Upper lobe of left lung (tissue), 6 donors: ENCODE results near the gene FPR2. TPM values are rescaled to one million over a fixed set of nuclear protein-coding genes. Genes with fewer than 3 reads are reported as not detected.

Experiments
- ATAC-seq, 2 donors: fragments of 200-7000 bp; cut with Tn5 transposase; one replicate each; pipeline ENCODE4 v1.9.1; 2022; ENCODE audit warnings: mild to moderate bottlenecking in 2 of 2, moderate library complexity in 2 of 2; ENCODE audit not compliant: low FRiP score in 2 of 2
- DNase-seq, 2 donors: peaks; one replicate each; pipeline ENCODE4 v3.0.0-alpha.2; 2019 to 2020
- H3K27ac ChIP-seq, 4 donors: fragments of 200-600 bp; sonication (generic); one replicate each; pipeline ENCODE4 v1.5.1; 2016 to 2019
- H3K27me3 ChIP-seq, 4 donors: fragments of 200-600 bp; sonication (generic); one replicate each; pipeline ENCODE4 v1.5.1; 2017 to 2019
- H3K36me3 ChIP-seq, 4 donors: fragments of 200-600 bp; sonication (generic); one replicate each; pipeline ENCODE4 v1.5.1; 2016 to 2019
- H3K4me1 ChIP-seq, 4 donors: fragments of 200-600 bp; sonication (generic); one replicate each; pipeline ENCODE4 v1.5.1; 2018 to 2019
- H3K4me3 ChIP-seq, 4 donors: fragments of 200-600 bp; sonication (generic); one replicate each; pipeline ENCODE4 v1.5.1; 2017 to 2019; ENCODE audit warnings: mild to moderate bottlenecking in 2 of 4, moderate library complexity in 1 of 4
- H3K9me3 ChIP-seq, 4 donors: fragments of 200-600 bp; sonication (generic); one replicate each; pipeline ENCODE4 v1.5.1; 2018 to 2019
- EP300 ChIP-seq, 4 donors: sonication (generic); formaldehyde crosslinking; IDR thresholded peaks; one replicate each; pipeline ENCODE4 v1.5.1; 2017; ENCODE audit warnings: antibody characterized with exemption in 4 of 4, control low read depth in 2 of 4
- POLR2A ChIP-seq, 4 donors: fragments of 450-650 bp; IDR thresholded peaks; one replicate each; pipeline ENCODE4 v1.5.1; 2016 to 2017; ENCODE audit warnings: antibody characterized with exemption in 4 of 4, mild to moderate bottlenecking in 2 of 4
- POLR2AphosphoS5 ChIP-seq, 2 donors: sonication (generic); formaldehyde crosslinking; IDR thresholded peaks; one replicate each; pipeline ENCODE4 v1.5.1; 2017; ENCODE audit warnings: antibody characterized with exemption in 2 of 2
- WGBS, 2 donors: methylation state at CpG; one replicate each; pipeline ENCODE4 v1.1.5; 2017 to 2018; 5-methylcytosine and 5-hydroxymethylcytosine counted together
- total RNA-seq, 6 donors: library from RNA; depleted of rRNA in 4 of 6; stranded (reverse); fragments of >200 nt in 4 of 6; gene quantifications; one replicate each; pipeline versions ENCODE4 v1.1.0 to v1.2.1, GENCODE V29; 2016 to 2021
- TF ChIP-seq, protein P1 (sequence below), 6 experiments: fragments of 450-650 bp in 4 of 6; fragments of 200-600 bp in 2 of 6; sonication (generic) in 2 of 6; IDR thresholded peaks; one replicate each; pipeline ENCODE4 v1.5.1; 2016 to 2019; ENCODE audit warnings: antibody characterized with exemption in 6 of 6
- donor health status: DM: no; HTN: no; CAD: no; lungs with moderate emphysema.
- donor health status: DM: no; HTN: yes; CAD: no; lungs with severe emphysema.

Gene FPR2, protein sequence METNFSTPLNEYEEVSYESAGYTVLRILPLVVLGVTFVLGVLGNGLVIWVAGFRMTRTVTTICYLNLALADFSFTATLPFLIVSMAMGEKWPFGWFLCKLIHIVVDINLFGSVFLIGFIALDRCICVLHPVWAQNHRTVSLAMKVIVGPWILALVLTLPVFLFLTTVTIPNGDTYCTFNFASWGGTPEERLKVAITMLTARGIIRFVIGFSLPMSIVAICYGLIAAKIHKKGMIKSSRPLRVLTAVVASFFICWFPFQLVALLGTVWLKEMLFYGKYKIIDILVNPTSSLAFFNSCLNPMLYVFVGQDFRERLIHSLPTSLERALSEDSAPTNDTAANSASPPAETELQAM
- 10 to 100 TPM in 3 of 6 donors, 1 to 10 TPM in 3; 4.2 to 52.4 (median 20.5) TPM for total RNA-seq

DNA sequence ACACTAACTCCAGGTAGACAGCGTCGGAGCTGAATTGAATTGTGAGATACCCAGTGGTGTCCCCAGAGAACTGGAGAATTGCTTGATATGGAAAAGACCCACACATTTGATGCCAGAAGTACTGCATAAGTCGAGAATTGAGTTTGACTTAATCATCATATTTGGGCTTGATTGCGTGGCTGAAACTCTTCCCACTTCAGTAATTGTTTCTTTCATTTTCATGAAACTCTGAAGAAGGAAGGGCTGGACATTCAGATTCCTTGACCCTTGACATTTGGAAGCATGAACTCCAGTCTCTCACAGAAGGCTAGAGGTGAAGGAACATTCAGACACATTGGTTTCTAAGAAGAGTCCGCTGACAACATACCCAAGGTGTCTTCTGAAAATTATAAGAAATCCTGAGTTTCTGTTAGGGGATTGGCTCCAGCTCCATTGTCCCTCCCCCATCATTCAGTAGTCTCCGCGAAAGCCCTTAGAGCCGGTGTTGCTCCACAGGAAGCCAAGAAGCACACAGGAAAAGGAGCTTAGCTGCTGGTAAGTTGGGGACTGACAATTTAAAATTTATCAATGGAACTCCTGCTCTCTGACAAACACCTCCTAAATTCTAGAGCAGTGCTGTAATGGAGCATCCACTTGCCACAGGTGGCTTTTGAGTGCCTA is at the start of gene FPR2:
FPR2 (plus strand) TSS at position 484 of the 660 bp plus-strand sequence. CDS start 7,479 bp downstream, outside the sequence.
- Histone ChIP-seq H3K4me3 (peak within 1 kb of the TSS in 1 of 4 donors; percentile 23), H3K36me3 (no peaks in the 10 kb centered on the region), H3K4me1 (no peaks in the 10 kb centered on the region), H3K9me3 (no peaks in the 10 kb centered on the region), H3K27me3 (no peaks in the 10 kb centered on the region), H3K27ac (peak within 1 kb of the TSS; percentile 33 to 67 (median 56))
- WGBS, 2 donors, result 52 to 57% methylated on average over 8 of the region's 8 CpGs
- TF ChIP-seq POLR2A (IDR thresholded peaks at IDR 0.05) (peak in 1 of 4 donors; percentile 30), POLR2AphosphoS5 (IDR thresholded peaks at IDR 0.05) (no peak), EP300 (IDR thresholded peaks at IDR 0.05) (no peak)
- TF ChIP-seq, protein P1, sequence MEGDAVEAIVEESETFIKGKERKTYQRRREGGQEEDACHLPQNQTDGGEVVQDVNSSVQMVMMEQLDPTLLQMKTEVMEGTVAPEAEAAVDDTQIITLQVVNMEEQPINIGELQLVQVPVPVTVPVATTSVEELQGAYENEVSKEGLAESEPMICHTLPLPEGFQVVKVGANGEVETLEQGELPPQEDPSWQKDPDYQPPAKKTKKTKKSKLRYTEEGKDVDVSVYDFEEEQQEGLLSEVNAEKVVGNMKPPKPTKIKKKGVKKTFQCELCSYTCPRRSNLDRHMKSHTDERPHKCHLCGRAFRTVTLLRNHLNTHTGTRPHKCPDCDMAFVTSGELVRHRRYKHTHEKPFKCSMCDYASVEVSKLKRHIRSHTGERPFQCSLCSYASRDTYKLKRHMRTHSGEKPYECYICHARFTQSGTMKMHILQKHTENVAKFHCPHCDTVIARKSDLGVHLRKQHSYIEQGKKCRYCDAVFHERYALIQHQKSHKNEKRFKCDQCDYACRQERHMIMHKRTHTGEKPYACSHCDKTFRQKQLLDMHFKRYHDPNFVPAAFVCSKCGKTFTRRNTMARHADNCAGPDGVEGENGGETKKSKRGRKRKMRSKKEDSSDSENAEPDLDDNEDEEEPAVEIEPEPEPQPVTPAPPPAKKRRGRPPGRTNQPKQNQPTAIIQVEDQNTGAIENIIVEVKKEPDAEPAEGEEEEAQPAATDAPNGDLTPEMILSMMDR (IDR thresholded peaks at IDR 0.05), result no peak
- ATAC-seq (peak in 1 of 2 donors; percentile 54), DNase-seq (peak in 1 of 2 donors; percentile 45)

DNA sequence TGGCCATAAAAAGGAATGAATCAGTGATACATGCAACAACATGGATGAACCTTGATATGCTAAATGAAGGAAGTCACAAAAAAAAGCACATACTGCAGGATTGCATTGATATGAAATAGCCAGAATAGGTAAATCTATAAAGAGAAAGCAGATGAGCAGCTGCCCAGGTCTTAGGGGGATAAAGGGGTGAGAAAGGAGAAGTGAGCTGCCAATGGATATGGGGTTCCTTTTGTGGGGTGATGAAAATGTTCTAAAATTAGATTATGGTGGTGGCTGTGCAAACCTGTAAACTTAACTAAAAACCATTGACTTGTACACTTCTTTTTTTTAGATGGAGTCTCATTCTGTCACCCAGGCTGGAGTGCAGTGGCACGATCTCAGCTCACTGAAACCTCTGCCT is 49.3 kb upstream of the FPR2 start:
- peaks cover 0 to 13% (median 1%) of the 10 kb centered on the region in 4 donors for H3K36me3 ChIP-seq
- H3K27ac ChIP-seq, result no peak overlapping the region
- no peak for TF ChIP-seq EP300 (IDR thresholded peaks at IDR 0.05)
- TF ChIP-seq, protein P1 (IDR thresholded peaks at IDR 0.05), result no peak
- TF ChIP-seq POLR2A (IDR thresholded peaks at IDR 0.05), result no peak
- TF ChIP-seq POLR2AphosphoS5 (IDR thresholded peaks at IDR 0.05), result no peak
- ATAC-seq (no peak), DNase-seq (no peak)
- no peaks in the 10 kb centered on the region for H3K4me1 ChIP-seq
- H3K9me3 ChIP-seq, result no peaks in the 10 kb centered on the region
- 75 to 79% methylated on average over 1 of the region's 1 CpG for WGBS, 2 donors
- H3K27me3 ChIP-seq, result no peaks in the 10 kb centered on the region
- H3K4me3 ChIP-seq, result no peak overlapping the region

DNA sequence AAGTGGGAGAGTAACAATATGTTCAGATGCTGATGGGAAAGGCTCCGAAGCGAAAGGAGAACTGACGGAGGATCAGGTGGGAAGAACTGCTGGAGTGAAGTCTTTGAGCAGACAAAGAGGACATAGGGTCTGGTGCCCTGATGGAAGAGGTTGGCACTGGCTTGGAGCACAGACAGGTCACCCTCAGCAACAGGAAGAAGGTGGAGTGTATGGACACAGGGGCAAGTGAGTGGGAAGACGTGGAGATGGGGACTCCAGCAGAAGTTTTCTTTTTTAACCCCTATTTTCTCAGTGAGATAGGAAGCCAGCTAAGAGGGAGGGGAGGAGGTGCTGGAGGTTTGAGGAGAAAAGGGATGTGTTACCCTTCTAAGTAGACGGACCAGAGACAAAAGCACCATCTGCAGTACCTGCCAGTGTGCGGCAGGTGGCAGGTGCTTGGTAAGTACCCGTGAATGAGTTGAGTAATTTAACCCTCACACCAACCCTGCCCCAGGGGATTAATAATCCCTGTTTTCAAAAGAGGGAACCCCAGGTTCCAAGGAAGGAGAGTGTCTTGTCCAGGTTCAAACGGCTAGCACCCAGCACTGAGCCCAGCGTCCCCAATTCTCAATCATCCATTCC is 48.4 kb upstream of the FPR2 start:
- Histone ChIP-seq H3K4me3 (no peak overlapping the region), H3K36me3 (peaks cover 0 to 4% (median 0%) of the 10 kb centered on the region in 4 donors), H3K27me3 (no peaks in the 10 kb centered on the region), H3K9me3 (no peaks in the 10 kb centered on the region), H3K27ac (no peak overlapping the region), H3K4me1 (no peaks in the 10 kb centered on the region)
- 49 to 50% methylated on average over 9 of the region's 9 CpGs for WGBS, 2 donors
- no peak for ATAC-seq
- DNase-seq, result no peak
- TF ChIP-seq, protein P1 (IDR thresholded peaks at IDR 0.05), result peak in 2 of 6 experiments; percentile 21 to 45
- TF ChIP-seq POLR2AphosphoS5 (IDR thresholded peaks at IDR 0.05), result no peak

DNA sequence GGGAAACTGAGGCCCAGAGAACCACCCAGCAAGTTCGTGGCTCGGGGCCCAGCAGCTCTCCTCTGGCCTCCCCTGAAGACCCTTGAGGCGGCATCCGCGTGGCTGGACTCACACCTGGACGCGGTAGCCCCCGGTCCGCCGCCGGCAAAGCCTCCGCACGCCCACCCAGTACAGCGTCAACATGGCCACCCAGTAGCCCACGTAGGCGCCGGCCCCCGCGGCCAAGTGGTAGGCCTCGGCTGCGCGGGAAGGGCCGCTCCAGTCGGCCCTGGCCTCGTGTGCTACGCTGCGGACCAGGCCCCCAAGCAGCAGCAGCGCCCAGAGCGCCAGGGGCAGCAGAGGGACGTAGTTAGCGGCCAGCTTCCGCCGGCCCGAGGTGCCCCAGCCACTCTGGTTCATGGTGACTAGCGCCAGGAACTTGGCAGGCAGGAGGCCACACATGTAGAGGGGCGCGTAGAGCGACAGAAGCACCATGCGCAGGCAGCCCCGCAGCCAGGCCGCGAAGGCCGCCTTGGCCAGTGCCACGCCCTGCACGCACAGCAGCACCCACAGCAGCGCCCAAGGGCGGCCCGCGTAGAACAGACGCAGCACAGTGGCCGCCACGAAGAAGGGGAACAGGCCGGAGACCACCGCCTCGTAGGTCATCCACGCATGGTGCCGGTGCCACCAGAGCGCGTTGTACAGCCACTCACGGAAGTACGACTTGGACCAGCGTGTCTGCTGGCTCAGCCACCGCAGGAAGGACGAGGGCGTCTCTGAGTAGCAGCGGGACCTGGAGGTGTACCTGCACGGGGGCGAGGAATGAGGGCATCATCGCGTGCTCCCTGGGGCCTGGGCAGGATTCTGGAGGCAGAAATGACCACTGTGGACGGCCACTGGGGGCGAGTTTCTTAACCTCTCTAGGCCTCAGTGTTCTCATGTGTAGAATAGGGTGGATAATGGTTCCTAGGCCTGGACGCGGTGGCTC is 47.4 kb upstream of the FPR2 start:
- Histone ChIP-seq H3K36me3 (no peaks in the 10 kb centered on the region), H3K9me3 (no peaks in the 10 kb centered on the region), H3K27me3 (peaks cover 0 to under 1% (median 0%) of the 10 kb centered on the region in 4 donors), H3K4me3 (no peak overlapping the region), H3K27ac (no peak overlapping the region), H3K4me1 (no peaks in the 10 kb centered on the region)
- DNase-seq (peak in 1 of 2 donors; percentile 78), ATAC-seq (peak; percentile 0 to 42)
- TF ChIP-seq, protein P1 (IDR thresholded peaks at IDR 0.05), result no peak
- TF ChIP-seq EP300 (IDR thresholded peaks at IDR 0.05) (no peak), POLR2AphosphoS5 (IDR thresholded peaks at IDR 0.05) (no peak), POLR2A (IDR thresholded peaks at IDR 0.05) (no peak)
- 92 to 94% methylated on average over 33 to 43 of the region's 74 CpGs for WGBS, 2 donors
